ENCODE data around the gene XXYLT1.

XXYLT1 gene

GRCh38 chr3:195094191-195094921 lies 176.6 kb downstream of the XXYLT1 start:
- no peak for DNase-seq

- no peak for DNase-seq
Observed at GRCh38 chr3:195093731-195094130, 177.2 kb downstream of the XXYLT1 start.

GRCh38 chr3:195087840-195088601 lies 182.9 kb downstream of the XXYLT1 start:
- peak in 2 of 3 experiments; percentile 24 to 49 for DNase-seq

DNA sequence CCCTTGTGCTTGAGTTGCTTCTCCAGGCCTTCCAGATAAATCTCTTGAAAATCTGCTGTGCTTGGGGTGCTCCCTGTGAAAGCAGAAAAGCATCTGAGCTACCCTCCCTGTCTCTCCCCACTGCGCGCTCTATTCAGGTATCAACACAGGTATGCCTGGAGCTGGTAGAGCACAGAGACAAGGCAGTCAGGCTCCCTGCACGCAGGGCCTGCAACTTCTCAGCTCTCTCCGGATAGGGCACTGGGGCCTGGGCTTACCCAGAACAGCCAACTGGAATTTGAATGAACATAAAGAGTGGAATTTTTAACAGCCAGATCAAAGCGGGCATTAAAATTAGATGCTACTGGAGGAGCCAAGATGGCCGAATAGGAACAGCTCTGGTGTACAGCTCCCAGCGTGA lies 183.6 kb downstream of the XXYLT1 start:
- peak in 1 of 3 experiments; percentile 7 for DNase-seq

- DNase-seq: no peak
Observed at GRCh38 chr3:195086885-195087284, 184.1 kb downstream of the XXYLT1 start.

DNA sequence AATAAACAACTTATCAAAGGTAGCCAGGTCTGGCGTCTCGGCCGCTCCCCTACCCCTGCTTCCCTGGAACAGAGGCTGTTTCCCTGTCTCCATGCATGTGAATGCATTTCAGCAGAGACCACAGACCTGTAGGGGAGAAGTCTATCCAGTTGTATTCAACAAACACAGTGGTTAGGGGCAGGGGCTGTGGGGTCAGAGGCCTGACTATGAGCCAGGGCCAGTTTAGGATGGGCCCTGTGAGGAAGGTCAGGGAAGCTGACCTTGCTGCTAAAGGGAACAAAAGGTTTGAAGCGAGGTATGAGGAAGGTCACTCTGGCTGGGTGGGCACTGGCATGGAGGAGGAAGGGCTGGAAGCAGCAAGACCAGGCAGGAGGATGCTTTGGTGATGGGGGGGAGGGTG lies 184.6 kb downstream of the XXYLT1 start:
- DNase-seq: no peak

GRCh38 chr3:195085356-195086130 lies 185.4 kb downstream of the XXYLT1 start:
- no peak for DNase-seq

GRCh38 chr3:195084746-195085145 lies 186.2 kb downstream of the XXYLT1 start:
- DNase-seq: no peak

- DNase-seq: no peak
Observed at GRCh38 chr3:195083659-195084058, 187.3 kb downstream of the XXYLT1 start.

- no peak for DNase-seq
Observed at GRCh38 chr3:195082811-195083210, 188.1 kb downstream of the XXYLT1 start.

GRCh38 chr3:195081242-195081963 lies 189.6 kb downstream of the XXYLT1 start:
- DNase-seq: peak in 1 of 3 experiments; percentile 62

GRCh38 chr3:195080571-195081151 lies 190.3 kb downstream of the XXYLT1 start:
- peak in 1 of 3 experiments; percentile 55 for DNase-seq

GRCh38 chr3:195080125-195080524 lies 190.8 kb downstream of the XXYLT1 start:
- no peak for DNase-seq

- no peak for DNase-seq
Observed at GRCh38 chr3:195079636-195080035, 191.3 kb downstream of the XXYLT1 start.

GRCh38 chr3:195078891-195079440 lies 192.0 kb downstream of the XXYLT1 start:
- DNase-seq: no peak

DNA sequence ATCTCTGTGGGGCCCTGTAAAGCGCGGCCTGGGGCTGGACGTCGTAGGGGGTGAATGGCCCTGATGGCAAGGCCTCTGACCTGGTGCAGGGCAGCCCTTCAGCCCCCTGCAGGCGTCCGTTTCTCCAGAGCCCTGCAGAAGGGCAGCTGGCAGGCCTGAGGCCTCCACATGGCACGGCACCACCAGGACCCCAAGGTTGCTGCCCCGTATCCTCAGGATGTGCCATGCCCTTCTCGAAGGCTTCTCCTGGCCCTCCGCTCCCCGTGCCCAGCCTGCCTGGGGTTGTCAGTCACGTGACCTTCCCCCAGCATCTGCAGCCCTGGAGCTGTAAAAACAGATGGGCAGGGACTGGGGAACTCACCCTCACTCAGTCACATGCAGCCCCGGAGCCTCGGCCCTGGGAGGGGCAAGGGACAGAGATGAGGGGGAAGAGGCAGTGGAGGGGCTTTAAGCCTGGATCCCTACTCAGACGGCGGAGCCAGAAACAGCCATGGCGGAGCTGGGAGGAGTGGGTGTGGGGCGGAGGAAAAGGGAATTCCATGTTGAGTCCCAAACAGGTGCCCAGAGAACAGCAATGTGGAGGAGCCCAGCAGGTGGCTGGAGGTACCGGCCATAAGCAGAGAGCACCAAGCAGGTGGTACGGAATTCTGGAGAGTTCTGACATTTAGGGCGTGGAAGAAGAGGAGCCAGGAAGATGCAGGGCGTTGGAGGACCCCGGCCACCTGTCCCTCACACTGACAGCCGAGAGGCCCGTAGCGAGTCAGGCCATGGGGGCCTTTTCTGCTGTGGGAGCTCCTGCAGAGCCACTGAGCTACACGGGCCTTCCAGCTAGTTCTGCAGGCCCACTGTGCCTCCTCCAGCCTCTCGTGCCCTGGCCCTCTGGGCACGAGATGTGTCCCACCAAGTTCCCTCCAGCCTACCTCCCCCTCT lies 193.1 kb downstream of the XXYLT1 start:
- no peak for DNase-seq

GRCh38 chr3:195076981-195077610 lies 193.9 kb downstream of the XXYLT1 start:
- DNase-seq: no peak

- no peak for DNase-seq
Observed at GRCh38 chr3:195075941-195076875, 194.8 kb downstream of the XXYLT1 start.

All from NCI-H1417 (cell line).